A549 (cell line): ENCODE data around the gene TRIM15. TPM values are rescaled to one million over a fixed set of nuclear protein-coding genes. Genes with fewer than 3 reads are reported as not detected.

ENCODE experiments used
- ATAC-seq, 2 experiments: fragments of 200-7000 bp in 1 of 2; fragments of >200 bp in 1 of 2; cut with Nextera tagmentation in 1 of 2; cut with Tn5 transposase in 1 of 2; 3 replicates each; pipeline versions ENCODE4 v1.8.0 to v1.9.1; 2018 to 2020; ENCODE audit warnings: mild to moderate bottlenecking in 1 of 2, moderate library complexity in 1 of 2
- CTCF ChIA-PET: fragments of 300-600 bp; sonication (Branson Sonifier 250); formaldehyde crosslinking; extraction: SDS; loops from one replicate; lab custom pipeline; 2021; ENCODE audit warnings: antibody characterized with exemption, inconsistent platforms; lab: Yijun Ruan, JAX
- POLR2A ChIA-PET: fragments of 350-600 bp; formaldehyde crosslinking; extraction: SDS; loops from one replicate; lab custom pipeline; 2021; ENCODE audit warnings: antibody characterized with exemption, inconsistent platforms; lab: Yijun Ruan, JAX
- DNase-seq, 2 experiments: peaks; one replicate each; pipeline versions ENCODE4 v3.0.0 to v3.0.0-alpha.2; 2011 to 2016; ENCODE audit warnings: low read depth in 1 of 2, low spot score in 1 of 2
- FAIRE-seq: peaks from 2 replicates; lab custom pipeline; 2011; peaks lifted over from hg19 to GRCh38; lab: Jason Lieb, UNC
- H3K27ac ChIP-seq, 2 experiments: fragments of >200 bp; sonication (Bioruptor Twin); formaldehyde crosslinking; 3 replicates each; pipeline ENCODE4 v1.5.1; 2016 to 2017
- H3K4me1 ChIP-seq: fragments of >200 bp; sonication (Bioruptor Twin); formaldehyde crosslinking; 3 replicates; pipeline ENCODE4 v1.6.1; 2016
- H3K4me2 ChIP-seq: fragments of >200 bp; sonication (Bioruptor Twin); formaldehyde crosslinking; 3 replicates; pipeline ENCODE4 v1.6.1; 2016
- H3K4me3 ChIP-seq: fragments of >200 bp; sonication (Bioruptor Twin); formaldehyde crosslinking; 3 replicates; pipeline ENCODE4 v1.5.1; 2016
- H3K9me3 ChIP-seq: fragments of >200 bp; sonication (Bioruptor Twin); formaldehyde crosslinking; 3 replicates; pipeline ENCODE4 v1.6.1; 2016
- BHLHE40 ChIP-seq: IDR thresholded peaks from 2 replicates; pipeline ENCODE4 v1.6.1; 2012; ENCODE audit warnings: low read depth, low read length, inconsistent platforms
- EHF ChIP-seq: fragments of 250-450 bp; sonication (Bioruptor Pico); IDR thresholded peaks from 2 replicates; pipeline ENCODE4 v1.5.0; 2020; ENCODE audit warnings: mild to moderate bottlenecking
- GATA3 ChIP-seq: IDR thresholded peaks from 2 replicates; pipeline ENCODE4 v1.6.1; 2012; ENCODE audit warnings: borderline replicate concordance
- HMGXB4 ChIP-seq: fragments of 250-450 bp; sonication (Bioruptor Pico); IDR thresholded peaks from 2 replicates; pipeline ENCODE4 v1.5.0; 2021; ENCODE audit warnings: mild to moderate bottlenecking, moderate library complexity, borderline replicate concordance
- KDM1A ChIP-seq: fragments of 200-600 bp; sonication (generic); IDR thresholded peaks from 2 replicates; pipeline ENCODE4 v1.6.1; 2016; ENCODE audit warnings: low read depth, mild to moderate bottlenecking
- MYC ChIP-seq: IDR thresholded peaks from 2 replicates; pipeline ENCODE4 v1.6.1; 2012; ENCODE audit warnings: mild to moderate bottlenecking, inconsistent platforms, low read length, improper control_type of control experiment, borderline replicate concordance
- NPAS2 ChIP-seq: fragments of 250-450 bp; sonication (Bioruptor Pico); IDR thresholded peaks from 2 replicates; pipeline ENCODE4 v1.8.0; 2022; ENCODE audit warnings: mild to moderate bottlenecking, moderate library complexity, borderline replicate concordance
- PBX3 ChIP-seq: IDR thresholded peaks from 2 replicates; pipeline ENCODE4 v1.6.1; 2012
- POLR2AphosphoS2 ChIP-seq: conservative IDR thresholded peaks from 2 replicates; pipeline ENCODE4 v1.6.1; 2012; ENCODE audit warnings: low read length, improper control_type of control experiment, inconsistent platforms
- RARB ChIP-seq: fragments of 250-450 bp; sonication (Bioruptor Pico); IDR thresholded peaks from 2 replicates; pipeline ENCODE4 v1.8.0; 2021; ENCODE audit warnings: mild to moderate bottlenecking, moderate library complexity
- RFX5 ChIP-seq: fragments of 450-650 bp; IDR thresholded peaks from 2 replicates; pipeline ENCODE4 v1.7.1; 2014; ENCODE audit warnings: antibody characterized with exemption, mild to moderate bottlenecking, moderate library complexity
- SMC3 ChIP-seq: fragments of >200 bp; sonication (Bioruptor Twin); formaldehyde crosslinking; IDR thresholded peaks from 3 replicates; pipeline ENCODE4 v1.6.1; 2018; ENCODE audit warnings: inconsistent platforms
- SREBF2 ChIP-seq: fragments of 450-650 bp; IDR thresholded peaks from 2 replicates; pipeline ENCODE4 v1.6.1; 2014; ENCODE audit warnings: mild to moderate bottlenecking, moderate library complexity
- USF2 ChIP-seq: fragments of 450-650 bp; IDR thresholded peaks from 2 replicates; pipeline ENCODE4 v1.6.1; 2014; ENCODE audit warnings: antibody characterized with exemption
- ZC3H11A ChIP-seq: fragments of 450-650 bp; IDR thresholded peaks from 2 replicates; pipeline ENCODE4 v1.6.1; 2014; ENCODE audit warnings: antibody characterized with exemption, mild to moderate bottlenecking
- ZNF302 ChIP-seq: fragments of 250-450 bp; sonication (Bioruptor Pico); IDR thresholded peaks from 2 replicates; pipeline ENCODE4 v1.9.0; 2021; ENCODE audit warnings: inconsistent platforms, mild to moderate bottlenecking, moderate library complexity
- WGBS: methylation state at CpG from one replicate; pipeline ENCODE4 v1.1.6; 2017; ENCODE audit errors: missing lambda C conversion rate; 5-methylcytosine and 5-hydroxymethylcytosine counted together
- polyA plus RNA-seq, 4 experiments: library from polyadenylated mRNA; depleted of rRNA in 3 of 4; stranded (reverse); fragments of >200 nt; fragmentation: RNase III in 1 of 4; extraction: RNeasy Plus Mini Kit Qiagen cat#74134 plus additional on column Dnase treatment in 1 of 4; gene quantifications; 2 replicates in 3 of 4; 3 replicates in 1 of 4; pipeline ENCODE4 v1.2.3, GENCODE V29; 2011 to 2017
- TF ChIP-seq, protein P1 (sequence below): fragments of >200 bp; sonication (Bioruptor Twin); formaldehyde crosslinking; IDR thresholded peaks from 3 replicates; pipeline ENCODE4 v1.6.1; 2016
- TF ChIP-seq, protein P2 (sequence below): IDR thresholded peaks from 2 replicates; pipeline ENCODE4 v1.6.1; 2012
- TF ChIP-seq, protein P3 (sequence below): fragments of 250-450 bp; sonication (Bioruptor Pico); IDR thresholded peaks from 2 replicates; pipeline ENCODE4 v1.5.0; 2020; ENCODE audit warnings: low read depth, mild to moderate bottlenecking, moderate library complexity

The TRIM15 gene
- polyA plus RNA-seq, 2 of the 4 experiments (the other 2 are of a cell fraction), result 0.09 to 0.37 TPM

DNA sequence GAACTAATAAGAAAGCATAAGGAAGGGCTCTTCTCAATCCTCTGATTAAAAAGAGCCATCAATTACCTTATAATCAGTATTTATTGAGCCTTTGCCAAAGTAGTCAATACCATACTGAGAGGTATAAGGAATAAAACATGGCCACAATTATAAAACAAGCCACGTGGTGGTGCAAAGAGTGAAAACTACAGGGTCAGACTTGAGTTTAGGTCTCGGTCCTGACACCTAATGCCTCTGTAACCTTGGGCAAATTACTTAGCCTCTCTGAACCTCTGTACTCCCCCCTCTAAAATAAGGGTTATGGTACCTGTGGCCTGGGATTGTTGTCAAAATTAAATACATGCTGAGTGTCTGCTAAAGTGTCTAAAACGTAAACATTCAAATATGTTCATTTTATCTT is 14.1 kb upstream of the TRIM15 start (continued):
- TF ChIP-seq USF2 (no peak), BHLHE40 (no peak)

- ChIA-PET POLR2A (no interaction called here), CTCF (interaction anchor here (1.2 kb wide), 1 partner anchor 48 kb away, joined by 3 read pairs; no protein-coding TSS in a partner anchor)
- Histone ChIP-seq H3K4me1 (peaks cover 14% of the 10 kb centered on the region), H3K4me3 (no peak overlapping the region), H3K4me2 (no peak overlapping the region), H3K27ac (no peak overlapping the region), H3K9me3 (no peaks in the 10 kb centered on the region)
- ATAC-seq, result no peak
- no peak for TF ChIP-seq NPAS2 (CRISPR knock-in tag)
- TF ChIP-seq, protein P1, sequence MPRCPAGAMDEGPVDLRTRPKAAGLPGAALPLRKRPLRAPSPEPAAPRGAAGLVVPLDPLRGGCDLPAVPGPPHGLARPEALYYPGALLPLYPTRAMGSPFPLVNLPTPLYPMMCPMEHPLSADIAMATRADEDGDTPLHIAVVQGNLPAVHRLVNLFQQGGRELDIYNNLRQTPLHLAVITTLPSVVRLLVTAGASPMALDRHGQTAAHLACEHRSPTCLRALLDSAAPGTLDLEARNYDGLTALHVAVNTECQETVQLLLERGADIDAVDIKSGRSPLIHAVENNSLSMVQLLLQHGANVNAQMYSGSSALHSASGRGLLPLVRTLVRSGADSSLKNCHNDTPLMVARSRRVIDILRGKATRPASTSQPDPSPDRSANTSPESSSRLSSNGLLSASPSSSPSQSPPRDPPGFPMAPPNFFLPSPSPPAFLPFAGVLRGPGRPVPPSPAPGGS, result no peak
- TF ChIP-seq RFX5, result no peak
- no peak for TF ChIP-seq KDM1A
- FAIRE-seq, result no peak
- 67% methylated on average over 7 of the region's 7 CpGs for WGBS
- DNase-seq, result no peak
These were observed 13.3 kb upstream of the TRIM15 start for GRCh38 chr6:30149858-30150550.

DNA sequence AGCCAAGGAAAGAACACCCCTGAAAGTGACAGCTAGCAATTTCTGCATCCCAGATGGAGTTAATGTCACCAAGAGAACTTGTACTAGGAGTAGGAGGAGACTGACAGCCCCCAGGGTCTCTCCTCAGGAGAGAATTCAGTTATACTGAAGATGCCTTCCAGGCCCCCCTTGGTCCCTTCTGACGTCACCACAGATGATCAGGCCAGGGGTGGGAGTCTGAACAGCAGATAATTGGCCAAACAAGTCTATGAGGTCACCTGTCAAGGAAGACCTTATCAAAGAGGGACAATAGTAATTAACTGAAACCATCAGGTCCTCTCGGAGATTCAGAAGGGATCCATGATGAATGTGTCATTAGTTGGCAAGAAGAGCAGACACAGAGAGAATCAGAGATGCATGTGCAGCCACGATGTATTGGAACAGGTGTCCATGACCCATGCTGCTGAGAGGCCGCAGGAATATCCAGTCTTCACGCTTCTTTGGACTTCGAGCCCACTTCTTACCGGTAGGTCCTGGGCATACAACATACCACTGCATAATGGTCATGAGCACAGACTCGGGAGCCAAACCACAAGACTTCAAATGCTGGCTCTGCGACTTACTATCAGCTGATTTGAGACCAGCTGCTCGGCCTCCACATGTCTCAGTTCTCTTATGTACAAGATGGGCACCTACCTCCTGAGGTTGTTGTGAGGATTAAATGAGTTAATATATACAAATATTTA is 12.5 kb upstream of the TRIM15 start:
- no peak overlapping the region for H3K4me2 ChIP-seq
- CTCF ChIA-PET, result interaction anchor here (1.2 to 1.9 kb wide), 2 partner anchors 20 to 49 kb away, joined by 3 to 6 read pairs; no protein-coding TSS in a partner anchor
- 74% methylated on average over 10 of the region's 10 CpGs for WGBS
- no peaks in the 10 kb centered on the region for H3K9me3 ChIP-seq
- no peak for TF ChIP-seq SREBF2
- TF ChIP-seq, protein P2, sequence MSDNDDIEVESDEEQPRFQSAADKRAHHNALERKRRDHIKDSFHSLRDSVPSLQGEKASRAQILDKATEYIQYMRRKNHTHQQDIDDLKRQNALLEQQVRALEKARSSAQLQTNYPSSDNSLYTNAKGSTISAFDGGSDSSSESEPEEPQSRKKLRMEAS, result no peak
- TF ChIP-seq ZC3H11A, result no peak
- no peak for TF ChIP-seq SMC3
- TF ChIP-seq, protein P3, sequence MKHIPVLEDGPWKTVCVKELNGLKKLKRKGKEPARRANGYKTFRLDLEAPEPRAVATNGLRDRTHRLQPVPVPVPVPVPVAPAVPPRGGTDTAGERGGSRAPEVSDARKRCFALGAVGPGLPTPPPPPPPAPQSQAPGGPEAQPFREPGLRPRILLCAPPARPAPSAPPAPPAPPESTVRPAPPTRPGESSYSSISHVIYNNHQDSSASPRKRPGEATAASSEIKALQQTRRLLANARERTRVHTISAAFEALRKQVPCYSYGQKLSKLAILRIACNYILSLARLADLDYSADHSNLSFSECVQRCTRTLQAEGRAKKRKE, result no peak
- no peak for TF ChIP-seq ZNF302
- no peak for TF ChIP-seq EHF (CRISPR knock-in tag)
- TF ChIP-seq MYC, result no peak
- no peak for TF ChIP-seq HMGXB4 (CRISPR knock-in tag)
- TF ChIP-seq, protein P1, result no peak
- no peak for TF ChIP-seq GATA3
- TF ChIP-seq PBX3, result no peak
- TF ChIP-seq POLR2AphosphoS2, result no peak
- no peak for TF ChIP-seq RARB
- no peak for TF ChIP-seq RFX5
- ATAC-seq (no peak), FAIRE-seq (no peak), DNase-seq (no peak)
- POLR2A ChIA-PET, result no interaction called here
- H3K4me3 ChIP-seq, result no peak overlapping the region
- H3K4me1 ChIP-seq, result peaks cover 22% of the 10 kb centered on the region
- no peak overlapping the region for H3K27ac ChIP-seq
